DND-41 (cell line): ENCODE measurements around the gene SMTNL2.
"Not testable (repeated sequence)": the region's sequence is repeated elsewhere in the genome, so short reads cannot be mapped to it uniquely, and the experiment has no call there.

Experiments used
- ATAC-seq: fragments of 200-7000 bp; cut with Tn5 transposase; 3 replicates; pipeline ENCODE4 v1.9.1; 2021; ENCODE audit warnings: low read depth; ENCODE audit not compliant: insufficient read depth
- DNase-seq: peaks from one replicate; pipeline ENCODE4 v3.0.0-alpha.2; 2020
- H2AFZ ChIP-seq: 2 replicates; pipeline ENCODE4 v1.6.0; 2012; ENCODE audit warnings: low read depth, low read length
- H3K27ac ChIP-seq: 2 replicates; pipeline ENCODE4 v1.5.1; 2012; ENCODE audit warnings: low read length, inconsistent platforms
- H3K27me3 ChIP-seq: fragments of 200-600 bp; sonication (generic); 2 replicates; pipeline ENCODE4 v1.6.0; 2012; ENCODE audit warnings: low read length, mild to moderate bottlenecking, inconsistent platforms; ENCODE audit not compliant: insufficient read depth, poor library complexity
- H3K36me3 ChIP-seq: 2 replicates; pipeline ENCODE4 v1.5.1; 2012; ENCODE audit warnings: low read length, inconsistent platforms; ENCODE audit not compliant: insufficient read depth
- H3K4me1 ChIP-seq: 2 replicates; pipeline ENCODE4 v1.5.1; 2012; ENCODE audit warnings: mild to moderate bottlenecking, low read length; ENCODE audit not compliant: insufficient read depth
- H3K4me2 ChIP-seq: 2 replicates; pipeline ENCODE4 v1.6.0; 2012; ENCODE audit warnings: mild to moderate bottlenecking, moderate library complexity, low read length, inconsistent platforms; ENCODE audit not compliant: insufficient read depth
- H3K4me3 ChIP-seq, 2 experiments: fragments of 200-600 bp in 1 of 2; shearing (Covaris generic) in 1 of 2; 2 replicates each; pipeline ENCODE4 v1.5.1; 2012 to 2016; ENCODE audit warnings: inconsistent platforms in 2 of 2, low read length in 2 of 2, mild to moderate bottlenecking in 2 of 2, low read depth in 1 of 2, moderate library complexity in 1 of 2
- H3K79me2 ChIP-seq: 2 replicates; pipeline ENCODE4 v1.6.0; 2012; ENCODE audit warnings: low read length, inconsistent platforms; ENCODE audit not compliant: insufficient read depth
- H3K9ac ChIP-seq: 2 replicates; pipeline ENCODE4 v1.6.0; 2012; ENCODE audit warnings: low read depth, mild to moderate bottlenecking, inconsistent platforms, low read length, moderate library complexity
- H3K9me3 ChIP-seq: 2 replicates; pipeline ENCODE4 v1.5.1; 2012; ENCODE audit warnings: low read length, moderate library complexity, mild to moderate bottlenecking, inconsistent platforms; ENCODE audit not compliant: insufficient read depth, severe bottlenecking
- H4K20me1 ChIP-seq: 2 replicates; pipeline ENCODE4 v1.6.0; 2012; ENCODE audit warnings: low read length; ENCODE audit not compliant: insufficient read depth
- CTCF ChIP-seq: IDR thresholded peaks from 2 replicates; pipeline ENCODE4 v1.5.1; 2012; ENCODE audit warnings: borderline replicate concordance, low read length, moderate library complexity, mild to moderate bottlenecking; ENCODE audit not compliant: poor library complexity, severe bottlenecking; ENCODE audit errors: extremely low read depth
- EZH2 ChIP-seq: IDR thresholded peaks from 3 replicates; pipeline ENCODE4 v1.6.1; 2012; ENCODE audit warnings: borderline replicate concordance, low read depth, mild to moderate bottlenecking, moderate library complexity, low read length, inconsistent platforms; ENCODE audit not compliant: severe bottlenecking

Gene SMTNL2

GRCh38 chr17:4640569-4641188 lies 56.4 kb downstream of the SMTNL2 start:
- not testable (repeated sequence) for H3K27ac ChIP-seq, DNase-seq, H3K4me3 ChIP-seq, H3K36me3 ChIP-seq, ATAC-seq, H2AFZ ChIP-seq, H3K4me1 ChIP-seq, H4K20me1 ChIP-seq, H3K79me2 ChIP-seq, H3K9me3 ChIP-seq, H3K4me2 ChIP-seq, H3K9ac ChIP-seq
- peaks cover 29% of the 10 kb centered on the region for H3K27me3 ChIP-seq

GRCh38 chr17:4641297-4642195 lies 57.2 kb downstream of the SMTNL2 start, which contains the start of gene ALOX15:
ALOX15 (minus strand) TSS chr17:4641678; CDS start chr17:4641651, 27 bp downstream.
- Histone ChIP-seq H3K4me1 (no peaks in the 10 kb centered on the region), H2AFZ (no peak within 1 kb of the TSS), H3K27me3 (peaks cover 20% of the 10 kb centered on the region), H4K20me1 (peaks cover 1% of the 10 kb centered on the region; the same call in 1 of the 2 replicates), H3K9ac (no peak within 1 kb of the TSS), H3K9me3 (no peaks in the 10 kb centered on the region), H3K4me3 (no peak within 1 kb of the TSS), H3K79me2 (no peaks in the 10 kb centered on the region), H3K36me3 (no peaks in the 10 kb centered on the region), H3K4me2 (no peak within 1 kb of the TSS), H3K27ac (no peak within 1 kb of the TSS)
- DNase-seq (no peak), ATAC-seq (no peak)
- no peak for TF ChIP-seq CTCF
- TF ChIP-seq EZH2, result no peak

GRCh38 chr17:4642286-4642685 lies 58.0 kb downstream of the SMTNL2 start:
- Histone ChIP-seq H3K9me3 (no peaks in the 10 kb centered on the region), H2AFZ (no peak overlapping the region), H4K20me1 (no peaks in the 10 kb centered on the region), H3K27me3 (peaks cover 13% of the 10 kb centered on the region), H3K4me3 (no peak overlapping the region), H3K36me3 (no peaks in the 10 kb centered on the region), H3K4me2 (no peak overlapping the region), H3K79me2 (no peaks in the 10 kb centered on the region), H3K27ac (no peak overlapping the region), H3K4me1 (no peaks in the 10 kb centered on the region), H3K9ac (no peak overlapping the region)
- TF ChIP-seq EZH2 (no peak), CTCF (no peak)
- no peak for DNase-seq
- no peak for ATAC-seq

- no peak overlapping the region for H3K27ac ChIP-seq
- no peak overlapping the region for H3K4me3 ChIP-seq
- ATAC-seq, result no peak
- TF ChIP-seq CTCF (no peak), EZH2 (no peak)
- DNase-seq, result no peak
- H4K20me1 ChIP-seq, result no peaks in the 10 kb centered on the region
- H3K79me2 ChIP-seq, result no peaks in the 10 kb centered on the region
- no peak overlapping the region for H2AFZ ChIP-seq
- H3K4me2 ChIP-seq, result no peak overlapping the region
- no peak overlapping the region for H3K9ac ChIP-seq
- no peaks in the 10 kb centered on the region for H3K4me1 ChIP-seq
- peaks cover 13% of the 10 kb centered on the region for H3K27me3 ChIP-seq
- no peaks in the 10 kb centered on the region for H3K36me3 ChIP-seq
- no peaks in the 10 kb centered on the region for H3K9me3 ChIP-seq
Observed at GRCh38 chr17:4643676-4644075, 59.3 kb downstream of the SMTNL2 start.
